Measurements from ENCODE around the gene DNALI1.
"Not testable (repeated sequence)": the region's sequence is repeated elsewhere in the genome, so short reads cannot be mapped to it uniquely, and the experiment has no call there.

The DNALI1 gene

GRCh38 chr1:37557402-37557801, 662 bp downstream of the DNALI1 start:
- DNase-seq = no peak

- DNase-seq = no peak
These were observed 1.7 kb downstream of the DNALI1 start for GRCh38 chr1:37558411-37558810.

GRCh38 chr1:37559080-37559479, 2.3 kb downstream of the DNALI1 start:
- DNase-seq = no peak

- DNase-seq = not testable (repeated sequence)
These were observed 3.2 kb downstream of the DNALI1 start for GRCh38 chr1:37559957-37560379.

- no peak for DNase-seq
These were observed 3.8 kb downstream of the DNALI1 start for GRCh38 chr1:37560401-37561132.

GRCh38 chr1:37561133-37562132, 4.7 kb downstream of the DNALI1 start:
- DNase-seq = peak; percentile 34

- DNase-seq = no peak
These were observed 6.2 kb downstream of the DNALI1 start for GRCh38 chr1:37562984-37563383.

- DNase-seq = no peak
These were observed 8.2 kb downstream of the DNALI1 start for GRCh38 chr1:37564892-37565291.

- DNase-seq = no peak
These were observed 10.3 kb downstream of the DNALI1 start for GRCh38 chr1:37567023-37567422.

GRCh38 chr1:37570528-37571334, 14.0 kb downstream of the DNALI1 start:
- DNase-seq = no peak

- no peak for DNase-seq
These were observed 18.2 kb downstream of the DNALI1 start for GRCh38 chr1:37574834-37575480.

- no peak for DNase-seq
These were observed 19.0 kb downstream of the DNALI1 start for GRCh38 chr1:37575692-37576091.

- not testable (repeated sequence) for DNase-seq
These were observed 27.8 kb downstream of the DNALI1 start for GRCh38 chr1:37584544-37584943.

GRCh38 chr1:37588939-37589338, 32.2 kb downstream of the DNALI1 start:
- no peak for DNase-seq

- DNase-seq = no peak
These were observed 37.0 kb downstream of the DNALI1 start for GRCh38 chr1:37593726-37594125.

GRCh38 chr1:37595440-37596181, 38.9 kb downstream of the DNALI1 start, which contains the start of gene GNL2:
Gene GNL2, minus strand, starts transcription at chr1:37595937. Its CDS starts 115 bp downstream, at chr1:37595822.
- DNase-seq = peak; percentile 98

- DNase-seq = no peak
These were observed 39.5 kb downstream of the DNALI1 start for GRCh38 chr1:37596182-37596667.

GRCh38 chr1:37599940-37600339, 43.2 kb downstream of the DNALI1 start:
- no peak for DNase-seq

GRCh38 chr1:37601441-37601840, 44.7 kb downstream of the DNALI1 start:
- no peak for DNase-seq

GRCh38 chr1:37602750-37603694, 46.3 kb downstream of the DNALI1 start:
- DNase-seq = peak; percentile 60

All from CD4-positive, alpha-beta T cell treated with Interleukin-12 subunit alpha and Interleukin-12 subunit beta, for 1 hour (primary cell).